ENCODE results near the gene DAD1. TPM values are rescaled to one million over a fixed set of nuclear protein-coding genes. Genes with fewer than 3 reads are reported as not detected.

DAD1 gene
- total RNA-seq, 1 experiment from 2014 or later, result 258 TPM

DNA sequence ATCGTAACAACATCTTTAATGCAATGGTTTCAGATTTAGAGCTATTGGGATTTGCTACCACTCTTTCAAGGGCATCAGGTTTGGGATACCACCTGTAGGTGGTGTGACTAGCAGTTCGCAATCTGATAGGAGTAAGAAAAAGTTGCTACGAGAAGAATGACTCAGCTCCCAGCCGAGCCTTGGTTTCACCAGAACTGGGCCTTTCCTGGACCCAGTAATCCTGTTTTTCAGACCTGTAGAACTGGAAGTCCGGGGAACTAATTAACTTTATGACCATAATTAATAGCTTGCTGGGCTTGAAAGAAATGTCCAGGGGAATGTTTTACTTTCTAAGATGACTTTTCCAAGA lies 9.8 kb upstream of the DAD1 start:
- Histone ChIP-seq H4K20me1 (ENCODE audit: low read length) (no peaks in the 10 kb centered on the region), H3K9me3 (ENCODE audit: low read length) (no peaks in the 10 kb centered on the region), H3K27me3 (ENCODE audit: low read length) (no peaks in the 10 kb centered on the region), H3K4me3 (ENCODE audit: low read length) (peak overlapping the region; percentile 89), H3F3A (ENCODE audit: low read length, unreplicated experiment) (peaks cover 5% of the 10 kb centered on the region), H3K4me1 (ENCODE audit: insufficient read depth, low read length) (peaks cover 54% of the 10 kb centered on the region), H3K27ac (ENCODE audit: low read length) (peak overlapping the region; percentile 68), H3K9me2 (replicated peaks; ENCODE audit: low read length) (no peaks in the 10 kb centered on the region), H3K36me3 (ENCODE audit: low read depth, low read length) (peaks cover 7% of the 10 kb centered on the region; the same call in 1 of the 2 replicates), H3K9ac (ENCODE audit: low read length) (peak overlapping the region; percentile 73), H2AFZ (ENCODE audit: low read length) (peak overlapping the region; percentile 97), H3K79me2 (ENCODE audit: low read length) (peaks cover 16% of the 10 kb centered on the region), H3K4me2 (ENCODE audit: low read length) (peak overlapping the region; percentile 87)
- POLR2A ChIA-PET (ENCODE audit: unreplicated experiment), result interaction anchor here (0.6 to 1.9 kb wide), 3 partner anchors 9 to 52 kb away, joined by 3 to 18 read pairs (median 5); partner anchors contain the start of gene DAD1
- no TSS peak for BruUV-seq (replicated peaks)
- DNase-seq (peak; percentile 74), ATAC-seq (peak; percentile 80)
- CTCF ChIA-PET, result interaction anchor here (0.6 to 1.4 kb wide), 8 partner anchors 9 to 167 kb away, joined by 3 to 12 read pairs (median 4); partner anchors contain the start of gene DAD1
- TF ChIP-seq EZH2 (IDR thresholded peaks at IDR 0.05; ENCODE audit: low read length, unreplicated experiment), result no peak
- peak; percentile 59 for TF ChIP-seq CTCF (conservative IDR thresholded peaks at IDR 0.05; ENCODE audit: low read depth, low read length)
- no peak for TF ChIP-seq EZH2phosphoT487 (IDR thresholded peaks at IDR 0.05; ENCODE audit: borderline replicate concordance, low read length)
- intact Hi-C loops (cut with micrococcal nuclease), result loop anchor here (2.0 kb wide), 2 partner anchors 28 to 54 kb away; no protein-coding TSS in a partner anchor

DNA sequence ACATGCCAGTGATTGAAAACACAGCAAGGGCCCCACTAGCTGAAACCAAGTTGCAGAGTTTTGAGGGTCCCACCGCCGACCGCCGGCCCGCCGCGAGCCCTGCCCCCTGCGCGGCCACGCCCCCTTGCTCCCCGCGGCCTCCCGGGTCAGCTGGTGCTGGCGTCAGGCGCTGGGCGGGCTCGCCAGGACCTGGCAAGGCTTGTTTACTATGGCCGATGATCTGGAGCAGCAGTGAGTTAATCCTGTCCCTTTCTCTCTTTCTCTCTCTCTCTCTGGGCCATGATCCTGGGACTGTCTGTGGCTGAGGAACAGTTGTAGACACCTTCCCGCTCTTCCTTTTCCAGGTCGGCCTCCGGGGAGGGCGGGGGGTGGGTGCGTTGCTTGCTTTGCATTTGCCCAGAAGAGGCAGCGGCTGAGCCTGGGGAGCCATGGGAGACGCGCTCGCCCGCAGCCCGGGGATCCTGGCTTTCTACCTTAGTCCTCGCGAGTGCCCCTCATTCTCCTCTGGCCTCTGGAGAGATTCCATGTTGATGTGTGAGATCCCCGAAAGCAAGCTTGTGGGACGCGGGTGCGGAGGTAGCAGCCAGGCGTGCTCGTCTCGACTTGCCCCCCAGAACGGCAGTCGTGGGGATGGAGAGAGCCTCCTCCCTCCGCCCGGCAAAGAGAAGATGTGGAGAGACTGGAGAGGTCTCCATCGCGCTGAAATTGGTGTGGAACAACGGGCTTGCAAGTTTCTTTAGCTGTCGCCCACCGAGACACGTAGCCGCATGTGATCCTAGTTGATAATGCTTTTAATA lies 9.3 kb upstream of the DAD1 start, which contains the start of gene ABHD4:
TSS of gene ABHD4 (plus strand) at position 202 of the 797 bp plus-strand sequence. CDS start at position 209, 7 bp downstream.
- ATAC-seq, result peak; percentile 82
- Histone ChIP-seq H3K27ac (ENCODE audit: low read length) (peak within 1 kb of the TSS; percentile 68), H3K9ac (ENCODE audit: low read length) (peak within 1 kb of the TSS; percentile 73), H3K9me2 (replicated peaks; ENCODE audit: low read length) (no peaks in the 10 kb centered on the region), H3K9me3 (ENCODE audit: low read length) (no peaks in the 10 kb centered on the region), H3K4me3 (ENCODE audit: low read length) (peak within 1 kb of the TSS; percentile 89), H3K27me3 (ENCODE audit: low read length) (no peaks in the 10 kb centered on the region), H3K4me1 (ENCODE audit: insufficient read depth, low read length) (peaks cover 50% of the 10 kb centered on the region), H3F3A (ENCODE audit: low read length, unreplicated experiment) (peaks cover 5% of the 10 kb centered on the region), H2AFZ (ENCODE audit: low read length) (peak within 1 kb of the TSS; percentile 97), H3K79me2 (ENCODE audit: low read length) (peaks cover 16% of the 10 kb centered on the region), H4K20me1 (ENCODE audit: low read length) (no peaks in the 10 kb centered on the region), H3K36me3 (ENCODE audit: low read depth, low read length) (peaks cover 1% of the 10 kb centered on the region; the same call in 1 of the 2 replicates), H3K4me2 (ENCODE audit: low read length) (peak within 1 kb of the TSS; percentile 87)
- TSS peak; percentile 80 for BruUV-seq (replicated peaks)
- TF ChIP-seq EZH2phosphoT487 (IDR thresholded peaks at IDR 0.05; ENCODE audit: borderline replicate concordance, low read length) (no peak), CTCF (conservative IDR thresholded peaks at IDR 0.05; ENCODE audit: low read depth, low read length) (no peak), EZH2 (IDR thresholded peaks at IDR 0.05; ENCODE audit: low read length, unreplicated experiment) (no peak)
- DNase-seq, result peak; percentile 61
- CTCF ChIA-PET, result interaction anchor here (0.6 to 1.4 kb wide), 4 partner anchors 9 to 52 kb away, joined by 4 to 12 read pairs (median 8); partner anchors contain the start of gene DAD1
- intact Hi-C loops (cut with micrococcal nuclease), result loop anchor here (2.0 kb wide), 2 partner anchors 27 to 55 kb away; no protein-coding TSS in a partner anchor
- POLR2A ChIA-PET (ENCODE audit: unreplicated experiment), result interaction anchor here (0.6 to 1.9 kb wide), 3 partner anchors 9 to 53 kb away, joined by 3 to 18 read pairs (median 5); partner anchors contain the start of gene DAD1
